ENCODE measurements around the gene MRPS12.
"Not testable (repeated sequence)": the region's sequence is repeated elsewhere in the genome, so short reads cannot be mapped to it uniquely, and the experiment has no call there.

DNA sequence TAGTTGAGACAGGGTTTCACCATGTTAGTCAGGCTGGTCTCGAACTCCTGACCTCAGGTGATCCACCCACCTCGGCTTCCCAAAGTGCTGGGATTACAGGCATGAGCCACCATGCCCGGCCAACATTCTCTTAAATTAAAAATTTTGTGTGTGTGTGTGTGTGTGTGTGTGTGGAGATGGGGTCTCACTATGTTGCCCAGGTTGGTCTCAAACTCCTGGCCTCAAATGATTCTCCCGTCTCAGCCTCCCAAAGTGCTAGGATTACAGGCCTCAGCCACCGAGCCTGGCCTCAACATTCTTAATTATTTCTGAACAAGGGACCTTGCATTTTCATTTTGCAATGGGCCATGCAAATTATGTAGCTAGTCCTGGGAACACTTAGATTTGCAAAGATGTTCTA, 35.4 kb downstream of the MRPS12 start:
- TF ChIP-seq POLR2AphosphoS5 (IDR thresholded peaks at IDR 0.05) = not testable (repeated sequence)
- TF ChIP-seq, protein P1, sequence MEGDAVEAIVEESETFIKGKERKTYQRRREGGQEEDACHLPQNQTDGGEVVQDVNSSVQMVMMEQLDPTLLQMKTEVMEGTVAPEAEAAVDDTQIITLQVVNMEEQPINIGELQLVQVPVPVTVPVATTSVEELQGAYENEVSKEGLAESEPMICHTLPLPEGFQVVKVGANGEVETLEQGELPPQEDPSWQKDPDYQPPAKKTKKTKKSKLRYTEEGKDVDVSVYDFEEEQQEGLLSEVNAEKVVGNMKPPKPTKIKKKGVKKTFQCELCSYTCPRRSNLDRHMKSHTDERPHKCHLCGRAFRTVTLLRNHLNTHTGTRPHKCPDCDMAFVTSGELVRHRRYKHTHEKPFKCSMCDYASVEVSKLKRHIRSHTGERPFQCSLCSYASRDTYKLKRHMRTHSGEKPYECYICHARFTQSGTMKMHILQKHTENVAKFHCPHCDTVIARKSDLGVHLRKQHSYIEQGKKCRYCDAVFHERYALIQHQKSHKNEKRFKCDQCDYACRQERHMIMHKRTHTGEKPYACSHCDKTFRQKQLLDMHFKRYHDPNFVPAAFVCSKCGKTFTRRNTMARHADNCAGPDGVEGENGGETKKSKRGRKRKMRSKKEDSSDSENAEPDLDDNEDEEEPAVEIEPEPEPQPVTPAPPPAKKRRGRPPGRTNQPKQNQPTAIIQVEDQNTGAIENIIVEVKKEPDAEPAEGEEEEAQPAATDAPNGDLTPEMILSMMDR (IDR thresholded peaks at IDR 0.05 in 8 of 11, conservative IDR thresholded peaks at IDR 0.05 in 3 of 11) = not testable (repeated sequence)

All from spleen (tissue), 7 donors.